ACC112 (cell line): ENCODE data around the gene COPS8.
A peak's percentile ranks its signal among the peaks of the same experiment; 100 is the strongest.

Source experiments
- H2AFZ ChIP-seq: fragments of 200-600 bp; sonication (generic); one replicate; pipeline ENCODE4 v1.6.0; 2017; ENCODE audit warnings: antibody characterized with exemption, low read length; ENCODE audit not compliant: unreplicated experiment
- H3K27ac ChIP-seq: fragments of 200-600 bp; sonication (generic); 2 replicates; pipeline ENCODE4 v1.5.1; 2014; ENCODE audit warnings: low read depth, mild to moderate bottlenecking, antibody characterized with exemption, low read length, moderate library complexity
- H3K27me3 ChIP-seq: fragments of 200-600 bp; sonication (generic); 2 replicates; pipeline ENCODE4 v1.6.1; 2014; ENCODE audit warnings: mild to moderate bottlenecking, antibody characterized with exemption, low read length, moderate library complexity, mixed read lengths; ENCODE audit not compliant: insufficient read depth
- H3K36me3 ChIP-seq: fragments of 200-600 bp; sonication (generic); 2 replicates; pipeline ENCODE4 v1.6.1; 2016; ENCODE audit warnings: mild to moderate bottlenecking, antibody characterized with exemption, low read length, moderate library complexity, mixed read lengths; ENCODE audit not compliant: insufficient read depth
- H3K4me1 ChIP-seq: fragments of 200-600 bp; sonication (generic); one replicate; pipeline ENCODE4 v1.6.1; 2016; ENCODE audit warnings: low read length, mixed read lengths; ENCODE audit not compliant: insufficient read depth, unreplicated experiment, control insufficient read depth
- H3K4me3 ChIP-seq: fragments of 200-600 bp; sonication (generic); 2 replicates; pipeline ENCODE4 v1.5.1; 2014; ENCODE audit warnings: mild to moderate bottlenecking, low read depth, low read length
- H3K79me2 ChIP-seq: fragments of 200-600 bp; sonication (generic); one replicate; pipeline ENCODE4 v1.6.0; 2016; ENCODE audit warnings: low read length; ENCODE audit not compliant: control insufficient read depth, unreplicated experiment, insufficient read depth

COPS8 gene

DNA sequence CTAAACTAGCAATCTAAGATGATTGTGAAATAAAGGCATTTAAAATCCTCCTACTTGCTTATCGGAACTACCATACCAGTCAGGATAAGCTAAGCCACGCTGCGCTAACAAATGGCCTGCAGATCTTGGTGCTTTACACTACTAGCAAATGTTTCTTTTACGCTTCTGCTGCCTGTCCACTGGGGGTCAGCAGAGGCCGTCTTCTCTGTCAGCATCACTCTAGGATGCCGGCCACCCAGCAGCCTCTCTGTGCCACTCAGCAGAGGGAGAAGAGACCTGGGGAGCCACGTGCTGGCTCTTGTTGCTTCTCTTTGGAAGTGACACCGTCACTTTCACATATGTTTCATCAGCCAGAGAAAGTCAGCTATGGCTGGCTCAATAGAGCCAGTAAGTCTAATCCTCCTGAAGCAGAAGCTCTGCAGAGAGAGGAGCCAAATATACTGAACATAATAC, 36.6 kb downstream of the COPS8 start:
- Histone ChIP-seq H3K27ac (peak overlapping the region; percentile 66), H3K4me3 (no peak overlapping the region), H3K27me3 (no peaks in the 10 kb centered on the region), H3K36me3 (0 out of 2 replicates have a peak, but pooled peaks cover 6% of the 10 kb centered on the region), H3K4me1 (peaks cover 32% of the 10 kb centered on the region), H2AFZ (peak overlapping the region; percentile 53), H3K79me2 (no peaks in the 10 kb centered on the region)

DNA sequence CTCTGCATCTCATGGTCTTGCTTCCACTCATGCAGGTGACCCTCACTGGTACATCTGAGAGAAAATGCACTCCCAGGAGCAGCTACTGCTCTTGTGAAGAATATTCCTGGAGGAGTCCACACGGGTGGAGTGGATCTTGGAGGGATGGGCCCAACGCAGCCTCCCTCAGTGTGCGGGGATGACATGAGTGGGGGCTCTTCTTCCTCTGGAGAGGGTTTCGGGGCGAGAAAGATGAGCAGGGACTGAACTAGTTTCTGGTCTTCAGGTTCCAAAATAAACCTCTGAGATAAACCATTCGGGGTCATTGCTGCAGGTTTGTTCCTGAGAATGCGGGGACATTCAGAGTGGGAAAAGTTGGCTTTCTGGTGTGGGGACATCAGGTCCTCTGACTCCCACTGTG, 39.1 kb downstream of the COPS8 start:
- H3K4me1 ChIP-seq, result peaks cover 33% of the 10 kb centered on the region
- no peak overlapping the region for H3K27ac ChIP-seq

DNA sequence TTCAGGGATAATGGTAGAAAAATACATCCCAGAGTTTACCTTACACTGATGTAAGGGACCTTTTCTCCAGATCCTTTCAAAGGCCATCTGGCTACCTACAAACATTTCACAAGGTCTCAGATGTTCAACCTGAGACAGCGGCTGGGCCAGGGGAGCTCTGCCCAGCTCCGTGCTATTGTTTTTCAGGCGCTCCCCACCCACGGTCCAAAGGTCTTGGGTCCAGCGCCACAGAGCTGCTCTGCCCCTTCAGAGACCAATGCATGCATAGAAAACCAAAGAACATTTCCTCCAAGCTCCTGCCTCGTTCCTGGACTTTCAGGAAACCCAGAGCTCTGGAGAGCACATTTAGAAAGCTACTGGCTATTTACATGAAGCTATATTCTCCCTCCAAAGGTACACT, 40.3 kb downstream of the COPS8 start:
- H3K27me3 ChIP-seq, result no peaks in the 10 kb centered on the region
- peaks cover 33% of the 10 kb centered on the region for H3K4me1 ChIP-seq
- no peak overlapping the region for H2AFZ ChIP-seq
- H3K36me3 ChIP-seq, result 0 out of 2 replicates have a peak, but pooled peaks cover 6% of the 10 kb centered on the region
- H3K27ac ChIP-seq, result peak overlapping the region; percentile 94
- no peak overlapping the region for H3K4me3 ChIP-seq
- H3K79me2 ChIP-seq, result no peaks in the 10 kb centered on the region

More for the DNA sequence above, 39.1 kb downstream of the COPS8 start:
- H3K27me3 ChIP-seq, result no peaks in the 10 kb centered on the region
- no peaks in the 10 kb centered on the region for H3K79me2 ChIP-seq
- no peak overlapping the region for H2AFZ ChIP-seq
- no peak overlapping the region for H3K4me3 ChIP-seq
- 0 out of 2 replicates have a peak, but pooled peaks cover 6% of the 10 kb centered on the region for H3K36me3 ChIP-seq

DNA sequence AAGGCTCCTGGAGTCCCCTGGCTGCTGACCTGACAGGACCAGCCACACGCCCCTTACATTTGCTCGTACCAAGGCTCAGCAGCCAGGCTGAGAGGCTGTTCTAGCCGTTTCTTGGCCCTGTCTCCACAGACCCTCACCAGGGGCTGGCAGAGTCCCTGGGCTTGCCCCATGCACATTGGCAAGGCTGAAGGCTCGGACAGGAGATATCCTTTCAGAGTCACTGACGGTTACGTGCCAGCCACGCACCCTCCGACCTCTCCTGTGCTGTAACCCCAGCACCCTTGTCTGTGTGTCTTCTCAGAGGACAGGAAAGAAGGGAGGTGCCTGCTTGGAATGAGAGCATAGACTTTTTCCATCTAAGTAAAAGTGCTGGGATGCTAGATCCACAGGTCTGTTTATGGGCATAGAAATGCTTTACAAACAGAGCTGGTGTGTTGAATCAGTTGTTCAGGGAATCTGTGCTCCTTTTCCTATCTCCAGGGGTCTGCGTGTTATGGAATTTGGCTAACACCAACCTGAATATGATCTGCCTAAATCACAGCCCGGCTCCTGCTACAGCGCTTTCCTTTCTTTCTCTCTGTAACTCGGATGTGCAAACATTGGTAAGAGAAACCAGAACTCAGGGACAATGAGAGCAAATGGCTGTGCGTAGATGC, 41.0 kb downstream of the COPS8 start:
- H3K4me3 ChIP-seq, result no peak overlapping the region
- no peaks in the 10 kb centered on the region for H3K27me3 ChIP-seq
- H3K36me3 ChIP-seq, result 0 out of 2 replicates have a peak, but pooled peaks cover 2% of the 10 kb centered on the region
- H3K79me2 ChIP-seq, result no peaks in the 10 kb centered on the region
- H2AFZ ChIP-seq, result peak overlapping the region; percentile 43
- H3K27ac ChIP-seq, result peak overlapping the region; percentile 94
- H3K4me1 ChIP-seq, result peaks cover 33% of the 10 kb centered on the region

DNA sequence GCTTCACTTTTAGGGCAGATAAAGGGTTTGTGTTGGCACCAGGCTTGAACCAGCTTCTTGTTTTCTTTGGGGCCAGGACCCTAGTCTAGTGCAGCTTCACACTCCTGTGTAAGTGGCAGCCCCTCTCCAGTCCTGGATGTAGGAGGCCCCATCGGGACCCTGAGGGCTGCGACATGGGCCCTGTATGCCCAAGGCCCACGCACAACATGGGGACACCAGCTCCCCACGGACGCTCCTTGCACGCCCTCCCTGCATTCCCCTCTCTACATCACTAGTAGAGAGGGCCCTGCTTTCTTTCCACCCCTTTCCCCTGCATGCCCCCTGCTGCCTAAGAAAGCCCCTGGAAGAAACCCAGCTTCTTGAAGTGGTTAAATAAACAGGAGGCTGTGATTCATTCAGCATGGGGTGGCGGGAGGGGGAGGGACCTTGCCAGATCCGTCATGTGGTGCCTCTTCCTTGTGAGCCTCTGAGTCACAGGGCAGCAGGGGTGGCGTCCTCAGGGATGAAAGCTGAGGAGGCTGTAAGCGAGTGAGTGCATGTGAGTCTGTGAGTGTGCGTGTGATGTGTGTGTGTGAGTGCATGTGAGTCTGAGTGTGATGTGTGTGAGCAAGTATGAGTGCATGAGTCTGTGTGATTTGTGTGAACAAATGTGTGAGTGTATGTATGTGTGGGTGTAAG, 42.5 kb downstream of the COPS8 start:
- Histone ChIP-seq H3K79me2 (no peaks in the 10 kb centered on the region), H3K4me3 (peak overlapping the region; percentile 54; the same call in 1 of the 2 replicates), H3K27me3 (no peaks in the 10 kb centered on the region), H2AFZ (no peak overlapping the region), H3K4me1 (peaks cover 27% of the 10 kb centered on the region), H3K36me3 (no peaks in the 10 kb centered on the region), H3K27ac (peak overlapping the region; percentile 94)

DNA sequence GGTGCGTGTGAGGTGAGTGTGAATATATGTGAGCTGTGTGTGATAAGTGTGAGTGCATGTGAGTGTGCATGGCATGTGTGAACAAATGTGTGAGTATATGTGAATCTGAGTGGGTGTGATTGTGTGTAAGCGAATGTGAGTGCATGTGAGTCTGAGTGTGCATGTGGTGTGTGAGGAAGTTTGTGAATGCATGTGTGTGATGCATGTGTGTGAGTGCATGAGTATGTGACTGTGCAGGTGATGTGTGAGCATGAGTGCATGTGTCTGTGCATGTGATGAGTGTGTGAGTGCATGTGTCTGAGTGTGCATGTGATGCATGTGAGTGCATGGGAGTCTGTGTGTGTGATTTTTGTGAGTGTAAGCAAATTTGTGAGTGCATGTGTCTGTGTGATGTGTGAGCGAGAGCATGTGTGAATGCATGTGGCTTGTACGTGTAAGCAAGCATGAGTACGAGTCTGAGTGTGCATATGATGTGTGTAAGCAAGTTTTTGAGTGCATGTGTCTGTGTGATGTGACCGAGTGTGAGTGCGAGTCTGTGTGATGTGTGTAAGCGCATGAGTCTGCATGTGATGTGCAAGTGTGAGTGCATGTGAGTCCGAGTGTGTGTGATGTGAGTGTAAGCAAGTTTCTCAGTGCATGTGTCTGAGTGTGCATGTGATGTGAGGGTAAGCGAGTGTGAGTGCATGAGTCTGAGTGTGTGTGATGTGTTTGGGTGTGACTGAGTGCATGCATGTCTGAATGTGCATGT, 43.3 kb downstream of the COPS8 start:
- H2AFZ ChIP-seq, result no peak overlapping the region
- peaks cover 4% of the 10 kb centered on the region; the same call in 1 of the 2 replicates for H3K36me3 ChIP-seq
- H3K4me1 ChIP-seq, result peaks cover 27% of the 10 kb centered on the region
- no peaks in the 10 kb centered on the region for H3K79me2 ChIP-seq
- peak overlapping the region; percentile 54; the same call in 1 of the 2 replicates for H3K4me3 ChIP-seq
- peak overlapping the region; percentile 94 for H3K27ac ChIP-seq
- no peaks in the 10 kb centered on the region for H3K27me3 ChIP-seq

DNA sequence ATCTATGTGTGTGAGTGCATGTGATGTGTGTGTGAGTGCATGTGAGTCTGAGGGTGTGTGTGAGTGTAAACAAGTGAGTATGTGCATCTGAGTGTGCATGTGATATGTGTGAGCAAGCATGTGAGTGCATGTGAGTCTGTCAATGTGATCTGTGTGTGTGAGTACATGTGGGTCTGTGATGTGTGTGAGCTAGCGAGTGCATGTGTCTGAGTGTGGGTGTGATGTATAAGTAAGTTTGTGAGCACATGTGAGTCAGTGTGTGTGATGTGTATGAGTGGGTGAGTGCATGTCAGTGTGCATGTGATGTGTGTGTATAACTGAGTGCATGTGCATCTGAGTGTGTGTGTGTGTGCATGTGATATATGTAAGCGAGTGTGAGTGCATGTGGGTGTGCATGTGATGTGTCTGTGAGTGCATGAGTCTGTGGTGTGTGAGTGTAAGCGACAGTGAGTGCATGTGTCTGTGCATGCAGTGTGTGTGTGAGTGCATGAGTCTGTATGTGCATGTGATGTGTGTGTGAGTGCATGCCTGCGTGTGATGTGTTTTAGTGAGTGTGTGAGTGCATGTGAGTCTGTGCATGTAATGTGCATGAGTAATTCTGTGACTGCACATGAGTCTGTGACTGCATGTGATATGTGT, 44.1 kb downstream of the COPS8 start:
- H2AFZ ChIP-seq, result no peak overlapping the region
- no peaks in the 10 kb centered on the region for H3K27me3 ChIP-seq
- H3K27ac ChIP-seq, result no peak overlapping the region
- H3K79me2 ChIP-seq, result no peaks in the 10 kb centered on the region
- no peak overlapping the region for H3K4me3 ChIP-seq
- H3K4me1 ChIP-seq, result peaks cover 27% of the 10 kb centered on the region
- H3K36me3 ChIP-seq, result peaks cover 4% of the 10 kb centered on the region; the same call in 1 of the 2 replicates

DNA sequence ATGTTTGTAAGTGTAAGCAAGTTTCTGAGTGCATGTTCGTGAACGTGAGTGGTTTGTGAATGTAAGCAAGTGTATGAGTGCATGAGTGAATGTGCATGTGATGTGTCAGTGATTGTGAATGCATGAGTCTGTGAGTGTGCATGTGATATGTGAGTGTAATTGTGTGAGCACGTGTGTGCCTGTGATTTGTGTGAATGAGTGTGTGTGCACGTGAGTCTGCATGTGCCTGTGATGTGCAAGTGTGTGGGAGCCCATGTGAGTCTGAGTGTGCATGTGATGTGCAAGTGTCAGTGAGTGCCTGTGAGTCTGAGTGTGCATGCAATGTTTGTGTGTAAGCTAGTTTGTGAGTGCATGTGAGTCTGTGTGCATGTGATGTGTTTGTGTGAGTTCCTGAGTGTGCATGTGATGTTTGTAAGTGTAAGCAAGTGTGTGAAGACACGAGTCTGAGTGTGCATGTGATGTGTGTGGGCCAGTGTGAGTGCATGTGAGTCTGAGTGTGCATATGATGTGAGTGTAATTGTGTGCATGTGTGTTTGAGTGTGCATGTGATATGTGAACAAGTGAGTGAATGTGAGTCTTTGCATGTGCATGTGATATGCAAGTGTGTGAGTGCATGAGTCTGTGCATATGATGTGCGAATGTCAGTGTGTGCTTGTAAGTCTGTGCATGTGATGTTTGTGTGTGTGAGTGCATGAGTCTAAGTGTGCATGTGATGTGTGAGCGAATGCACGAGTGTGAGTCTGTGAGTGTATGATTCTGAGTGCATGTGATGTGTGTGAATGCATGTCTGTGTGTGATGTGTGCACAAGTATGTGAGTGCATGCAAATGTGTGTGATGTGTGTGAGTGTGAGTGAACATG, 45.1 kb downstream of the COPS8 start:
- Histone ChIP-seq H2AFZ (no peak overlapping the region), H3K27ac (no peak overlapping the region), H3K27me3 (no peaks in the 10 kb centered on the region), H3K36me3 (peaks cover 4% of the 10 kb centered on the region; the same call in 1 of the 2 replicates), H3K4me1 (peaks cover 27% of the 10 kb centered on the region), H3K79me2 (no peaks in the 10 kb centered on the region), H3K4me3 (no peak overlapping the region)

DNA sequence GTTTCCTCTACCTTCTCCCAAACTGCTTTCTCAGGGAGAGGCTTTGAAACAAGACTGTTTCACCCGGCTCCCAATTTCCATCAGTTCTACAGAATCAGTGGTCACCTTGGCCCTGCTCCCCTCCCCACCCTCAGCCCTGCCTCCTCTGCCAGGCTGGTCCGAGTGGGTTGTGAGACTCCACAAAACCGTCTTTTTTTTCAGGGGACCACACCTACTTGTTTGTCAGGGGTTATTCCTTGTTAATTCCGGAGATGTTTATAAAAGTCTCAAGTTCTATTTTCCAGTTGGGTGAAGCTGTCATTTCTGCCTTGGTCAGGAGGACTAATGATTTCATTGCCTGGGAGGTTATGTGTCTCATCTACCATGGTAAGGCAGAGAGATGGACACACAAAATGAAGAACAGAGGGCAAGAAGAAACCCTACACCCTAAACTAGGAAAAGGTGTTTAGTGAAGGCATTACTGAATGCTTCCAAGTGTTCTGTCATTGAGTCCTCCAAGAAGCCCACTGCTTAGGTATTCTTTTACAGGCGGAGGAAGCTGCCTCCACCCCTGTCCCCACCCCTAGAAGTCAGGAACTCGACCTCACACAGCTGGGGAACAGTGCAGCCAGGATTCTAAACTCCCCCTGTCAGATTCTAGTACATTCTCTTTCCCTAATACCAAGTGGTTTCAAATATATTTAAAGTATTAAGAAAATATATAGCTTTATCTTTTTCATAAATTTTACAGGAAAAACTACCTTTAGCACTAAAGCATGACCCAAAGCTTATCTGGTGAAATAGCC, 46.3 kb downstream of the COPS8 start:
- H3K79me2 ChIP-seq, result no peaks in the 10 kb centered on the region
- no peak overlapping the region for H3K27ac ChIP-seq
- no peak overlapping the region for H2AFZ ChIP-seq
- peaks cover 4% of the 10 kb centered on the region; the same call in 1 of the 2 replicates for H3K36me3 ChIP-seq
- H3K4me1 ChIP-seq, result peaks cover 22% of the 10 kb centered on the region
- H3K4me3 ChIP-seq, result no peak overlapping the region
- H3K27me3 ChIP-seq, result no peaks in the 10 kb centered on the region
